NCI-H1105 treated with DMSO at 0.1 percent for 48 hours (cell line): ENCODE measurements around the gene IGF1R.
A peak's percentile ranks its signal among the peaks of the same experiment; 100 is the strongest.
"Not testable (repeated sequence)": the region's sequence is repeated elsewhere in the genome, so short reads cannot be mapped to it uniquely, and the experiment has no call there.

Experiments
- DNase-seq: peaks from one replicate; lab custom pipeline; 2025; lab: John Stamatoyannopoulos, UW

IGF1R gene

DNA sequence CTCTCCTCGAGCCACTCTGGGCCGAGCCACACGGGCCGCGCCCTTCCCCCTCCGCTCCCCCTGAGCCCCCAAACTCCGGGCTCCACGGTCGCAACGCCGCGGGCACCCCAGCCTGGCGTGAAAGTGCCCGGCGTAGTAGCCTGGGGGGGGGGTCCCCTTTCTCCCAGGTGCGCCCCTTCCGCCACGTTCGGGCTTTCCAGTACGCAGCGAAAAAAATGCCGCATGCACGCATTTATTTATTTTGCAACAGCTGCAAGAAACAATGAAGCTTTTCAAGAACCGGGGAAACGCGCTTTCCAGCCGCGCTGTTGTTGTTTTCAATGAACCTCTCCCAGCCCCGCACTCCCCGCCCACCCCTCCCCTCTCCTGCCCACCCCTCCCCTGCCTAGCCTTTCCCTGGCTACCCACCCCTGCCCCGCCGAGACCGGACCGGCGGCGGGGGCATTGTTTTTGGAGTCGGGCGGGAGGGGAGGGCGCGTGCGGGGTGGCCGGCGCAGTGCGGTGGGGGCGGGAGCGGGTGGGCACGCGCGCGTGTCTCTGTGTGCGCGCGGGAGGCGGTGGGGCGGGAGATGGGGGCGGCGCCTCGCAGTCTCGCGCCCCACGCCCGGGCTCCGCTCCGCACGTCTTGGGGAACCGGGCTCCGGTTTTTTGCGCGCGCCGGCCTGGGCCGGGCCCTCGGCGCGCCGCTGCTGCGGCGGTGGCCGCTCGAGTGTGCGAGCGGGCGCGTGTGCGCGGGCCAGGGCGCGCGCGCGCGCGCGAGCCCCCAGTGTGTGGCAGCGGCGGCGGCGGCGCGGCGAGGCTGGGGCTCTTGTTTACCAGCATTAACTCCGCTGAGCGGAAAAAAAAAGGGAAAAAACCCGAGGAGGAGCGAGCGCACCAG is at the start of gene IGF1R:
Gene IGF1R (plus strand): TSS at position 766 of the 880 bp plus-strand sequence. CDS start 1,043 bp downstream, outside the sequence.
- DNase-seq = peak; percentile 62

DNA sequence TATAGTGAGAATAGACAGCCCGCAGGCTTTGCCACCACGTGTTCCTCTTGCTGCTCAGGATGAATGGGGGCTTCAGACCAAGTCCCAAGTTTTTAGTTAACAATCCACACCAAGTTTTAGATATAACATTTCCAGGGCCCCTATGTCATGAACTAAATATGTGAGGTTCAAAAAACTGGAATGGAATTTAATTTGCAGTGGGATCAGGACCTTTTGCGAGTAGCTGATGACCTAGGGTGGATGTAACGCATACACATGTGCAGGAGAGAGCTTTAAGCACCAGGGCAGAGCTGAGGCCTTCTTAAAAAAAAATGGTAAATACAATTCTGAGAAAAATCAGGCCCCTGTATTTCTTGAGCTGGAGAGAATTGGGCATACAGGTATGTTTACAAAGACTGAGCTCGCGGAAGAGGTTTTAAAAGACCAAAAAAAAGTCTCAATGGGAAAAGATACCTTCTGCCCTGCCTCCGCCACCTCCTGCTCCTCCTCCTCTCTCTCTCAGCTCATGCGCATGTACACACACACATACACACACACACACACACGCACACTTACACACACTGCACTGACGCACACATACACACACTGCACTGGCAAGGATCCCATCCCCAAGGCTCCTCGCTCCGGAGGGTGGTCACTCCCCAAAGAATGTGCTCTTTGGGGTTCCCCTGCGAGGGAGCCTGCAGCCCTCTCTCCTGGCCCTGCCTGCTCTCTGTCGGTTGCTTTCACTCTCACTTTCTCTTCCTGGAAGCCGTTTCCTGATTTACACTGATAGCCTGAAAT is 48.2 kb upstream of the IGF1R start:
- no peak for DNase-seq

DNA sequence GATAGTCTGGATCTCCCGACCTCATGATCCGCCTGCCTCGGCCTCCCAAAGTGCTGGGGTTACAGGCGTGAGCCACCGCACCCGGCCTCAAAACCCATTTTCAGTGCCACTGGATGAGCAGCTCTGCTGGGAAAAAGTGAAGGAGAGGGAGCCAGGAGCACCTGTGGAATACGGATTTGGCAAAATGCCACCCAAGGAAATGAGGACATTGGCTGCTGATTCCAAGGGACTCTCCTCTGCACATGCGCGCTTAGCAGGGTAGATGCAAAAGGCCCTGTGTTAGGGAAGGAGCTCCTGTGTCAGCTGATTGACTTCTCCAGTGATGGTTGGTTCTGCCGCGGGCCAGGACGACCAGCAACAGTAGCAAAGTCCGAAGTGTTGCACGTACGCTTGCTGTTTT is 43.4 kb upstream of the IGF1R start:
- no peak for DNase-seq

- no peak for DNase-seq
Observed at GRCh38 chr15:98609144-98609852, 39.0 kb upstream of the IGF1R start.

GRCh38 chr15:98610991-98611390 is 37.3 kb upstream of the IGF1R start:
- no peak for DNase-seq

DNA sequence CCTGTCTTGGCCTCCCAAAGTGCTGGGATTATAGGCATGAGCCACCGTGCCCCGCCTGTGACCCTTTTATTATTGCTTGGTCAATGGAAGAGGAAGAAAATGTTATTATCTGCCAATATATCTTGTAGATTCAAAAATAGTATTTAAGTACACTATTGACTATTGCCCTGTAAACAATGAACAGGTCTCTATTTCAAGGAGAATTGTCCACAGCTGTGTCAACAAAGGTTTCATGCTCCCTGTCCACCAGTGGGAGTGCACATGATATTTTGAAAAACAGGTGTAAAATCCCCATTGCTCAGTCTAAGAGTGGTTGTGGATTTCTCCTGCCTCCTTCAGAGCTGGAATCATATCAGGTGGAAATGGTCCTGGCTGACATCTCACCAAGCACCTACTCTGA is 36.5 kb upstream of the IGF1R start:
- no peak for DNase-seq

GRCh38 chr15:98612490-98613110 is 35.7 kb upstream of the IGF1R start:
- DNase-seq = no peak

DNA sequence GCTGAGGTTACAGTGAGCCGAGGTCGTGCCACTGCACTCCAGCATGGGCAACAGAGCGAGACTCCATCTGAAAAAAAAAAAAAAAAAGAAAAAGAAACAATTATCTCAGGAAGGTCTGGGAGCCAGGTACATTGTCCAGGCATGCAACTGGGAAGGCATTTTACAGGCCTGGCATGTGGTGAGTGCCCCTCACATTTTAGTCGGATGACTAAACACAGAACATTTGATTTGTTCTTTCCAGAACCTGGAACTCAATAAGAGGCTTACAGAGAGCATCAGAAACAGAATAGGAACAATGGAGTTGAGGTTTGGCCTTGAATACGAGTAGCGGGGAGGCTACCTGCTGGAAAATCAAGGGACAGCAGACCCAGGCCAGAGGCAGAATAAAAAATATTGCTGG is 33.7 kb upstream of the IGF1R start:
- no peak for DNase-seq

- no peak for DNase-seq
Observed at GRCh38 chr15:98616397-98616796, 31.9 kb upstream of the IGF1R start.

GRCh38 chr15:98617328-98617980 is 30.9 kb upstream of the IGF1R start:
- DNase-seq = no peak

- DNase-seq = not testable (repeated sequence)
Observed at GRCh38 chr15:98618576-98618975, 29.8 kb upstream of the IGF1R start.

DNA sequence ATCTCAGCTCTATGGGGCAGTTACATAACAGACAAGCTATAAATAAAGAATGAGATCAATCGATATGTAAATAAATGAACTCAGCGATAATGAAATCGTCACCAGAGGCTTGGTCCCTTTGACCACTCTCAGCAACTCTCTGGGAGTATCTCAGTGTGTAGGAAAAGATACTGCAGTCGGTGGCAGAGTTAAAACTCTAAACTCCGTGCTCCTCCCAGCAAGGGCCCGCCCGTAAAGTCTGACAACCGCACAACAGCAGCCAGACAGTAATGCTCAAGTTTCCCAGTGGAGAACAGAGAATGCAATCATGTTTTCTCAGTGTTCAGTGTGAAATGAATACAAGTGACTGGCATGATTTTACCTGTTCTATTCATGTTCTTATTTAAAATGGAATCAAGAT is 28.3 kb upstream of the IGF1R start:
- no peak for DNase-seq

- DNase-seq = no peak
Observed at GRCh38 chr15:98621021-98621420, 27.3 kb upstream of the IGF1R start.

DNA sequence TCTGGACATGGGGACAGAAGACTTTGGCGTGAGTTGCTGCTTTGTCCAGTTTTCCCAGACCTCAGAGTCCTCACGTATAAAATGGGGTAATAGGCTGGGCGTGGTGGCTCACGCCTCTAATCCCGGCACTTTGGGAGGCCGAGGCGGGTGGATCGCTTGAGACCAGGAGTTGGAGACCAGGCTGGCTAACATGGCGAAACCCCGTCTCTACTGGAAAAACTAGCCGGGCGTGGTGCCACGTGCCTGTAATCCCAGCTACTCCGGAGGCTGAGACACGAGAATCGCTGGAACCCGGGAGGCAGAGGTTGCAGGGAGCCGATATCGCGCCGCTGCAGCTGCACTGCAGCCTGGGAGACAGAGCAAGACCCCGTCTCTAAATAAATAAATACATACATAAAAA is 22.7 kb upstream of the IGF1R start:
- no peak for DNase-seq

- DNase-seq = no peak
Observed at GRCh38 chr15:98626153-98626552, 22.2 kb upstream of the IGF1R start.

GRCh38 chr15:98628216-98628615 is 20.1 kb upstream of the IGF1R start:
- no peak for DNase-seq

- no peak for DNase-seq
Observed at GRCh38 chr15:98635848-98636247, 12.5 kb upstream of the IGF1R start.

- no peak for DNase-seq
Observed at GRCh38 chr15:98643115-98643514, 5.2 kb upstream of the IGF1R start.

GRCh38 chr15:98646546-98647025 is 1.8 kb upstream of the IGF1R start:
- no peak for DNase-seq

- DNase-seq = peak; percentile 59
Observed at GRCh38 chr15:98647026-98647773, 1.1 kb upstream of the IGF1R start.
